ENCODE results near the gene WNK4. TPM values are rescaled to one million over a fixed set of nuclear protein-coding genes. Genes with fewer than 3 reads are reported as not detected.

Gene WNK4
- total and polyA plus RNA-seq, 4 donors: 0.09 to 0.77 (median 0.45) TPM

DNA sequence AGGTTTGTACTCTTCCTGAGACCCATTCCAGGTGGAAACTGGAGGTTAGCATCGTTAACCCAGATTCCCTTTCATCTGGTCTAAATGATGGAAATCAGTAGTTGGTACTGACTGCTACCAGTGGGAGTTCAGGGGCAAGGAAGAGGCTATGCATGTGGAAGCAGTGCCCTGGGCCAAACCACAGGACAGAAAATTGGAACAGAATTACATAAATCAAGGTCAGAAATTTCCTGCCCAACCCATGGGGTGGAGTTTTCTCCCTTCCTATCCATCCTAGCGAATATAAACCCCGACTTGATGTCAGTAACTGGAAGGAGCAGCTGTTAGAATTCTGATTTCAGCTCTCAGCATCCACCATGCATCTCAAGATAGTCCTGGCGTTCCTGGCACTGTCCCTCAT lies 63.9 kb downstream of the WNK4 start, which contains the start of gene AOC2:
TSS of gene AOC2 (plus strand) at position 310 of the 400 bp plus-strand sequence. CDS start at position 357, 47 bp downstream.
- ATAC-seq (ENCODE audit: insufficient read depth, low FRiP score) (no peak), DNase-seq (no peak)
- Histone ChIP-seq H3K4me3 (no peak within 1 kb of the TSS), H3K27me3 (ENCODE audit: control insufficient read depth in 3 of 3, insufficient read depth in 3 of 3, low read length in 2 of 3) (no peaks in the 10 kb centered on the region), H3K9ac (ENCODE audit: insufficient read depth in 1 of 2, low read length in 2 of 2) (no peak within 1 kb of the TSS), H3K4me1 (ENCODE audit: control insufficient read depth in 5 of 5, insufficient read depth in 5 of 5, low read length in 5 of 5) (peaks cover 0 to 4% (median 2%) of the 10 kb centered on the region in 5 donors), H3K9me3 (ENCODE audit: control insufficient read depth in 4 of 4, insufficient read depth in 3 of 4, low read length in 3 of 4) (no peaks in the 10 kb centered on the region), H3K36me3 (ENCODE audit: control insufficient read depth in 4 of 4, insufficient read depth in 4 of 4, low read length in 4 of 4) (peaks cover 24 to 37% (median 28%) of the 10 kb centered on the region in 4 donors), H3K27ac (ENCODE audit: low read depth in 1 of 2, low read length in 1 of 2) (peak within 1 kb of the TSS in 1 of 2 donors; percentile 67)
- 53 to 61% methylated on average over 4 of the region's 4 CpGs for WGBS, 2 donors
- TF ChIP-seq, protein P1, sequence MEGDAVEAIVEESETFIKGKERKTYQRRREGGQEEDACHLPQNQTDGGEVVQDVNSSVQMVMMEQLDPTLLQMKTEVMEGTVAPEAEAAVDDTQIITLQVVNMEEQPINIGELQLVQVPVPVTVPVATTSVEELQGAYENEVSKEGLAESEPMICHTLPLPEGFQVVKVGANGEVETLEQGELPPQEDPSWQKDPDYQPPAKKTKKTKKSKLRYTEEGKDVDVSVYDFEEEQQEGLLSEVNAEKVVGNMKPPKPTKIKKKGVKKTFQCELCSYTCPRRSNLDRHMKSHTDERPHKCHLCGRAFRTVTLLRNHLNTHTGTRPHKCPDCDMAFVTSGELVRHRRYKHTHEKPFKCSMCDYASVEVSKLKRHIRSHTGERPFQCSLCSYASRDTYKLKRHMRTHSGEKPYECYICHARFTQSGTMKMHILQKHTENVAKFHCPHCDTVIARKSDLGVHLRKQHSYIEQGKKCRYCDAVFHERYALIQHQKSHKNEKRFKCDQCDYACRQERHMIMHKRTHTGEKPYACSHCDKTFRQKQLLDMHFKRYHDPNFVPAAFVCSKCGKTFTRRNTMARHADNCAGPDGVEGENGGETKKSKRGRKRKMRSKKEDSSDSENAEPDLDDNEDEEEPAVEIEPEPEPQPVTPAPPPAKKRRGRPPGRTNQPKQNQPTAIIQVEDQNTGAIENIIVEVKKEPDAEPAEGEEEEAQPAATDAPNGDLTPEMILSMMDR (IDR thresholded peaks at IDR 0.05; ENCODE audit: control extremely low read depth, extremely low read depth): no peak

DNA sequence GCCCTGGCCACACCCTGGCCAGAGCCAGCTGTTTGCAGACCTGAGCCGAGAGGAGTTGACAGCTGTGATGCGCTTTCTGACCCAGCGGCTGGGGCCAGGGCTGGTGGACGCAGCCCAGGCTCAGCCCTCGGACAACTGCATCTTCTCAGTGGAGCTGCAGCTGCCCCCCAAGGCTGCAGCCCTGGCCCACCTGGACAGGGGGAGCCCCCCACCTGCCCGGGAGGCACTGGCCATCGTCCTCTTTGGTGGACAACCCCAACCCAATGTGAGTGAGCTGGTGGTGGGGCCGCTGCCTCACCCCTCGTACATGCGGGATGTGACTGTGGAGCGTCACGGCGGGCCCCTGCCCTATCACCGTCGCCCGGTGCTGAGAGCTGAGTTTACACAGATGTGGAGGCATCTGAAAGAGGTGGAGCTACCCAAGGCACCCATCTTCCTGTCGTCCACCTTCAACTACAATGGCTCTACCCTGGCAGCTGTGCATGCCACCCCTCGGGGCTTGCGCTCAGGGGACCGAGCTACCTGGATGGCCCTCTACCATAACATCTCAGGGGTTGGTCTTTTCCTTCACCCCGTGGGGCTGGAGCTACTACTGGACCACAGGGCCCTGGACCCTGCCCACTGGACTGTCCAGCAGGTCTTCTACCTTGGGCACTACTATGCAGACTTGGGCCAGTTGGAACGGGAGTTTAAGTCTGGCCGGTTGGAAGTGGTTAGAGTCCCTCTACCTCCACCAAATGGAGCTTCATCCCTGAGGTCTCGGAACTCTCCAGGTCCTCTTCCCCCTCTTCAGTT lies 64.5 kb downstream of the WNK4 start:
- ATAC-seq (ENCODE audit: insufficient read depth, low FRiP score) (no peak), DNase-seq (no peak)
- Histone ChIP-seq H3K27ac (ENCODE audit: low read depth in 1 of 2, low read length in 1 of 2) (peak overlapping the region in 1 of 2 donors; percentile 67), H3K4me3 (no peak overlapping the region), H3K9me3 (ENCODE audit: control insufficient read depth in 4 of 4, insufficient read depth in 3 of 4, low read length in 3 of 4) (no peaks in the 10 kb centered on the region), H3K4me1 (ENCODE audit: control insufficient read depth in 5 of 5, insufficient read depth in 5 of 5, low read length in 5 of 5) (peaks cover 5 to 9% (median 8%) of the 10 kb centered on the region in 5 donors), H3K36me3 (ENCODE audit: control insufficient read depth in 4 of 4, insufficient read depth in 4 of 4, low read length in 4 of 4) (peaks cover 20 to 35% (median 23%) of the 10 kb centered on the region in 4 donors), H3K9ac (ENCODE audit: insufficient read depth in 1 of 2, low read length in 2 of 2) (no peak overlapping the region), H3K27me3 (ENCODE audit: control insufficient read depth in 3 of 3, insufficient read depth in 3 of 3, low read length in 2 of 3) (no peaks in the 10 kb centered on the region)
- WGBS, 2 donors: 92 to 93% methylated on average over 24 of the region's 24 CpGs
- TF ChIP-seq, protein P1 (IDR thresholded peaks at IDR 0.05; ENCODE audit: control extremely low read depth, extremely low read depth): no peak

DNA sequence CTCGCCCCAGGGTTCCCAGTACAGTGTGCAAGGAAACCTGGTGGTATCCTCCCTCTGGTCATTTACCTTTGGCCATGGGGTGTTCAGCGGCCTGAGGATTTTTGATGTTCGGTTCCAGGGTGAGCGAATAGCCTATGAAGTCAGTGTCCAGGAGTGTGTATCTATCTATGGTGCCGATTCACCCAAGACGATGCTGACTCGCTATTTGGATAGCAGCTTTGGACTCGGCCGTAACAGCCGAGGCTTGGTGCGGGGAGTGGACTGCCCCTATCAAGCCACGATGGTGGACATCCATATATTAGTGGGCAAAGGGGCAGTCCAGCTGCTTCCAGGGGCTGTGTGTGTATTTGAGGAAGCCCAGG lies 65.1 kb downstream of the WNK4 start:
- Histone ChIP-seq H3K36me3 (ENCODE audit: control insufficient read depth in 4 of 4, insufficient read depth in 4 of 4, low read length in 4 of 4) (peaks cover 20 to 34% (median 21%) of the 10 kb centered on the region in 4 donors), H3K27ac (ENCODE audit: low read depth in 1 of 2, low read length in 1 of 2) (peak overlapping the region in 1 of 2 donors; percentile 61), H3K9me3 (ENCODE audit: control insufficient read depth in 4 of 4, insufficient read depth in 3 of 4, low read length in 3 of 4) (no peaks in the 10 kb centered on the region), H3K9ac (ENCODE audit: insufficient read depth in 1 of 2, low read length in 2 of 2) (no peak overlapping the region), H3K27me3 (ENCODE audit: control insufficient read depth in 3 of 3, insufficient read depth in 3 of 3, low read length in 2 of 3) (no peaks in the 10 kb centered on the region), H3K4me1 (ENCODE audit: control insufficient read depth in 5 of 5, insufficient read depth in 5 of 5, low read length in 5 of 5) (peaks cover 5 to 14% (median 10%) of the 10 kb centered on the region in 5 donors), H3K4me3 (no peak overlapping the region)
- WGBS, 2 donors: 93 to 97% methylated on average over 12 of the region's 12 CpGs
- TF ChIP-seq, protein P1 (IDR thresholded peaks at IDR 0.05; ENCODE audit: control extremely low read depth, extremely low read depth): no peak
- ATAC-seq (ENCODE audit: insufficient read depth, low FRiP score): no peak
- DNase-seq: no peak
